A549 (cell line): ENCODE measurements around the gene GRM2. TPM values are rescaled to one million over a fixed set of nuclear protein-coding genes. Genes with fewer than 3 reads are reported as not detected.

Source experiments
- ATAC-seq, 2 experiments: fragments of 200-7000 bp in 1 of 2; fragments of >200 bp in 1 of 2; cut with Nextera tagmentation in 1 of 2; cut with Tn5 transposase in 1 of 2; 3 replicates each; pipeline versions ENCODE4 v1.8.0 to v1.9.1; 2018 to 2020; ENCODE audit warnings: mild to moderate bottlenecking in 1 of 2, moderate library complexity in 1 of 2
- CTCF ChIA-PET: fragments of 300-600 bp; sonication (Branson Sonifier 250); formaldehyde crosslinking; extraction: SDS; loops from one replicate; lab custom pipeline; 2021; ENCODE audit warnings: antibody characterized with exemption, inconsistent platforms; lab: Yijun Ruan, JAX
- POLR2A ChIA-PET: fragments of 350-600 bp; formaldehyde crosslinking; extraction: SDS; loops from one replicate; lab custom pipeline; 2021; ENCODE audit warnings: antibody characterized with exemption, inconsistent platforms; lab: Yijun Ruan, JAX
- DNase-seq, 2 experiments: peaks; one replicate each; pipeline versions ENCODE4 v3.0.0 to v3.0.0-alpha.2; 2011 to 2016; ENCODE audit warnings: low read depth in 1 of 2, low spot score in 1 of 2
- FAIRE-seq: peaks from 2 replicates; lab custom pipeline; 2011; peaks lifted over from hg19 to GRCh38; lab: Jason Lieb, UNC
- H3K27ac ChIP-seq, 2 experiments: fragments of >200 bp; sonication (Bioruptor Twin); formaldehyde crosslinking; 3 replicates each; pipeline ENCODE4 v1.5.1; 2016 to 2017
- H3K4me1 ChIP-seq: fragments of >200 bp; sonication (Bioruptor Twin); formaldehyde crosslinking; 3 replicates; pipeline ENCODE4 v1.6.1; 2016
- H3K4me2 ChIP-seq: fragments of >200 bp; sonication (Bioruptor Twin); formaldehyde crosslinking; 3 replicates; pipeline ENCODE4 v1.6.1; 2016
- H3K4me3 ChIP-seq: fragments of >200 bp; sonication (Bioruptor Twin); formaldehyde crosslinking; 3 replicates; pipeline ENCODE4 v1.5.1; 2016
- H3K9me3 ChIP-seq: fragments of >200 bp; sonication (Bioruptor Twin); formaldehyde crosslinking; 3 replicates; pipeline ENCODE4 v1.6.1; 2016
- BCL3 ChIP-seq: fragments of >200 bp; sonication (Bioruptor Twin); formaldehyde crosslinking; IDR thresholded peaks from 3 replicates; pipeline ENCODE4 v1.6.1; 2016
- BHLHE40 ChIP-seq: IDR thresholded peaks from 2 replicates; pipeline ENCODE4 v1.6.1; 2012; ENCODE audit warnings: low read depth, low read length, inconsistent platforms
- CTCF ChIP-seq: fragments of >200 bp; sonication (Bioruptor Twin); formaldehyde crosslinking; IDR thresholded peaks from 3 replicates; pipeline ENCODE4 v1.5.1; 2016
- EHF ChIP-seq: fragments of 250-450 bp; sonication (Bioruptor Pico); IDR thresholded peaks from 2 replicates; pipeline ENCODE4 v1.5.0; 2020; ENCODE audit warnings: mild to moderate bottlenecking
- EHMT2 ChIP-seq: fragments of 200-600 bp; sonication (generic); IDR thresholded peaks from 2 replicates; pipeline ENCODE4 v1.6.1; 2016; ENCODE audit warnings: antibody characterized with exemption, low read depth, mild to moderate bottlenecking, moderate library complexity
- FOSB ChIP-seq: fragments of 250-450 bp; sonication (Bioruptor Pico); IDR thresholded peaks from 2 replicates; pipeline ENCODE4 v1.5.0; 2020; ENCODE audit warnings: mild to moderate bottlenecking, moderate library complexity
- FOXS1 ChIP-seq: fragments of 250-450 bp; sonication (Bioruptor Pico); IDR thresholded peaks from 2 replicates; pipeline ENCODE4 v1.5.0; 2020; ENCODE audit warnings: mild to moderate bottlenecking, moderate library complexity
- GATA3 ChIP-seq: IDR thresholded peaks from 2 replicates; pipeline ENCODE4 v1.6.1; 2012; ENCODE audit warnings: borderline replicate concordance
- HDAC2 ChIP-seq: fragments of 200-600 bp; sonication (generic); IDR thresholded peaks from 2 replicates; pipeline ENCODE4 v1.6.1; 2016
- HES2 ChIP-seq: fragments of >200 bp; sonication (Bioruptor Twin); formaldehyde crosslinking; IDR thresholded peaks from 2 replicates; pipeline ENCODE4 v1.6.1; 2016
- HOXA7 ChIP-seq: fragments of 250-450 bp; sonication (Bioruptor Pico); IDR thresholded peaks from 2 replicates; pipeline ENCODE4 v1.5.0; 2020; ENCODE audit warnings: mild to moderate bottlenecking, moderate library complexity
- HOXB5 ChIP-seq: fragments of 250-450 bp; sonication (Bioruptor Pico); IDR thresholded peaks from 2 replicates; pipeline ENCODE4 v1.5.0; 2020; ENCODE audit warnings: mild to moderate bottlenecking, moderate library complexity
- JUN ChIP-seq, 2 experiments: fragments of >200 bp; sonication (Bioruptor Twin); formaldehyde crosslinking; IDR thresholded peaks; 2 replicates in 1 of 2; 3 replicates in 1 of 2; pipeline ENCODE4 v1.6.1; 2016 to 2017
- MAFK ChIP-seq: fragments of 450-650 bp; IDR thresholded peaks from 2 replicates; pipeline ENCODE4 v1.6.1; 2014; ENCODE audit not compliant: partially characterized antibody
- MAX ChIP-seq: IDR thresholded peaks from 2 replicates; pipeline ENCODE4 v1.6.1; 2012
- MAZ ChIP-seq: fragments of 150-350 bp; IDR thresholded peaks from 2 replicates; pipeline ENCODE4 v1.6.1; 2014; ENCODE audit warnings: antibody characterized with exemption, low read depth, low read length, borderline replicate concordance
- MYC ChIP-seq: IDR thresholded peaks from 2 replicates; pipeline ENCODE4 v1.6.1; 2012; ENCODE audit warnings: mild to moderate bottlenecking, inconsistent platforms, low read length, improper control_type of control experiment, borderline replicate concordance
- NPAS2 ChIP-seq: fragments of 250-450 bp; sonication (Bioruptor Pico); IDR thresholded peaks from 2 replicates; pipeline ENCODE4 v1.8.0; 2022; ENCODE audit warnings: mild to moderate bottlenecking, moderate library complexity, borderline replicate concordance
- PHF8 ChIP-seq: fragments of 200-600 bp; sonication (generic); IDR thresholded peaks from 2 replicates; pipeline ENCODE4 v1.6.1; 2016; ENCODE audit warnings: low read depth, mild to moderate bottlenecking, antibody characterized with exemption, moderate library complexity, borderline replicate concordance
- POLR2AphosphoS2 ChIP-seq: conservative IDR thresholded peaks from 2 replicates; pipeline ENCODE4 v1.6.1; 2012; ENCODE audit warnings: low read length, improper control_type of control experiment, inconsistent platforms
- RAD21 ChIP-seq, 2 experiments: fragments of >200 bp in 1 of 2; sonication (Bioruptor Twin) in 1 of 2; formaldehyde crosslinking in 1 of 2; IDR thresholded peaks in 1 of 2; conservative IDR thresholded peaks in 1 of 2; 2 replicates in 1 of 2; 3 replicates in 1 of 2; pipeline ENCODE4 v1.6.1; 2012 to 2018; ENCODE audit warnings: inconsistent platforms in 1 of 2
- RARB ChIP-seq: fragments of 250-450 bp; sonication (Bioruptor Pico); IDR thresholded peaks from 2 replicates; pipeline ENCODE4 v1.8.0; 2021; ENCODE audit warnings: mild to moderate bottlenecking, moderate library complexity
- RCOR1 ChIP-seq: fragments of 150-350 bp; IDR thresholded peaks from 2 replicates; pipeline ENCODE4 v1.6.1; 2014; ENCODE audit warnings: antibody characterized with exemption, low read length, low read depth
- RNF2 ChIP-seq: fragments of 200-600 bp; sonication (generic); IDR thresholded peaks from 2 replicates; pipeline ENCODE4 v1.6.1; 2016; ENCODE audit warnings: low read depth, mild to moderate bottlenecking, antibody characterized with exemption, moderate library complexity, borderline replicate concordance
- SMC3 ChIP-seq: fragments of >200 bp; sonication (Bioruptor Twin); formaldehyde crosslinking; IDR thresholded peaks from 3 replicates; pipeline ENCODE4 v1.6.1; 2018; ENCODE audit warnings: inconsistent platforms
- TFCP2L1 ChIP-seq: fragments of 250-450 bp; sonication (Bioruptor Pico); IDR thresholded peaks from 2 replicates; pipeline ENCODE4 v1.5.0; 2021; ENCODE audit warnings: mild to moderate bottlenecking
- TP53 ChIP-seq: fragments of 250-450 bp; sonication (Bioruptor Pico); IDR thresholded peaks from 2 replicates; pipeline ENCODE4 v1.5.0; 2021; ENCODE audit warnings: mild to moderate bottlenecking, moderate library complexity
- WGBS: methylation state at CpG from one replicate; pipeline ENCODE4 v1.1.6; 2017; ENCODE audit errors: missing lambda C conversion rate; 5-methylcytosine and 5-hydroxymethylcytosine counted together
- polyA plus RNA-seq, 4 experiments: library from polyadenylated mRNA; depleted of rRNA in 3 of 4; stranded (reverse); fragments of >200 nt; fragmentation: RNase III in 1 of 4; extraction: RNeasy Plus Mini Kit Qiagen cat#74134 plus additional on column Dnase treatment in 1 of 4; gene quantifications; 2 replicates in 3 of 4; 3 replicates in 1 of 4; pipeline ENCODE4 v1.2.3, GENCODE V29; 2011 to 2017

The GRM2 gene
- polyA plus RNA-seq, 2 of the 4 experiments (the other 2 are of a cell fraction) = 0.03 TPM; not detected in 1

- TF ChIP-seq NPAS2 (CRISPR knock-in tag) (no peak), TFCP2L1 (CRISPR knock-in tag) (no peak), JUN (IDR thresholded peaks at IDR 0.05) (no peak), MAFK (no peak), SMC3 (peak; percentile 41; the same call in 2 of the 3 replicates), RAD21 (conservative IDR thresholded peaks at IDR 0.05 in 1 of 2, IDR thresholded peaks at IDR 0.05 in 1 of 2) (peak; percentile 63 to 70), FOXS1 (CRISPR knock-in tag) (no peak), RCOR1 (no peak), HOXB5 (CRISPR knock-in tag) (no peak), POLR2AphosphoS2 (no peak), CTCF (peak; percentile 55)
- WGBS = 2% methylated on average over 4 of the region's 4 CpGs
- ChIA-PET POLR2A (interaction anchor here (0.6 to 1.5 kb wide), 3 partner anchors 87 to 183 kb away, joined by 3 to 10 read pairs (median 3); partner anchors contain the start of gene DCAF1), CTCF (interaction anchor here (0.6 to 7.3 kb wide), 36 partner anchors 9 to 1106 kb away, joined by 3 to 115 read pairs (median 4); partner anchors contain the start of genes DCAF1, GRM2, IQCF6 and RAD54L2)
- peak; percentile 92 to 98 for ATAC-seq
- FAIRE-seq = peak; percentile 76
- peak; percentile 81 to 84 for DNase-seq
- H3K9me3 ChIP-seq = no peaks in the 10 kb centered on the region
- H3K4me3 ChIP-seq = no peak overlapping the region
- H3K4me1 ChIP-seq = peaks cover 4% of the 10 kb centered on the region; the same call in 1 of the 3 replicates
- no peak overlapping the region for H3K27ac ChIP-seq
- H3K4me2 ChIP-seq = no peak overlapping the region
Measured at GRCh38 chr3:51682079-51682478, 24.8 kb upstream of the GRM2 start.

GRCh38 chr3:51682526-51682925, 24.3 kb upstream of the GRM2 start:
- ChIA-PET CTCF (interaction anchor here (0.6 to 7.3 kb wide), 31 partner anchors 8 to 1107 kb away, joined by 3 to 115 read pairs (median 5); partner anchors contain the start of genes DCAF1, GRM2, IQCF6 and RAD54L2), POLR2A (interaction anchor here (0.6 to 1.5 kb wide), 3 partner anchors 87 to 183 kb away, joined by 3 to 10 read pairs (median 3); partner anchors contain the start of gene DCAF1)
- WGBS = 20% methylated on average over 3 of the region's 7 CpGs
- ATAC-seq (no peak), DNase-seq (no peak), FAIRE-seq (no peak)
- Histone ChIP-seq H3K4me2 (no peak overlapping the region), H3K4me3 (no peak overlapping the region), H3K27ac (no peak overlapping the region), H3K4me1 (peaks cover 4% of the 10 kb centered on the region; the same call in 1 of the 3 replicates), H3K9me3 (no peaks in the 10 kb centered on the region)
- TF ChIP-seq PHF8 (no peak), MAZ (no peak), RARB (no peak), TFCP2L1 (CRISPR knock-in tag) (no peak), HOXB5 (CRISPR knock-in tag) (no peak), HES2 (no peak), MYC (no peak), TP53 (CRISPR knock-in tag) (no peak), RNF2 (no peak), MAX (no peak), HOXA7 (no peak), EHF (CRISPR knock-in tag) (no peak), MAFK (no peak), FOSB (CRISPR knock-in tag) (no peak), BCL3 (no peak), BHLHE40 (no peak), GATA3 (no peak), EHMT2 (no peak), HDAC2 (no peak)
